ENCODE measurements around the gene UNC5B.
"Not testable (repeated sequence)": the region's sequence is repeated elsewhere in the genome, so short reads cannot be mapped to it uniquely, and the experiment has no call there.

UNC5B gene

GRCh38 chr10:71269301-71270288 is 57.2 kb downstream of the UNC5B start:
- DNase-seq, result no peak

- peak; percentile 4 for DNase-seq
Observed at GRCh38 chr10:71270301-71271220, 58.2 kb downstream of the UNC5B start.

GRCh38 chr10:71271662-71272055 is 59.3 kb downstream of the UNC5B start:
- no peak for DNase-seq

- no peak for DNase-seq
Observed at GRCh38 chr10:71272056-71272771, 59.8 kb downstream of the UNC5B start.

DNA sequence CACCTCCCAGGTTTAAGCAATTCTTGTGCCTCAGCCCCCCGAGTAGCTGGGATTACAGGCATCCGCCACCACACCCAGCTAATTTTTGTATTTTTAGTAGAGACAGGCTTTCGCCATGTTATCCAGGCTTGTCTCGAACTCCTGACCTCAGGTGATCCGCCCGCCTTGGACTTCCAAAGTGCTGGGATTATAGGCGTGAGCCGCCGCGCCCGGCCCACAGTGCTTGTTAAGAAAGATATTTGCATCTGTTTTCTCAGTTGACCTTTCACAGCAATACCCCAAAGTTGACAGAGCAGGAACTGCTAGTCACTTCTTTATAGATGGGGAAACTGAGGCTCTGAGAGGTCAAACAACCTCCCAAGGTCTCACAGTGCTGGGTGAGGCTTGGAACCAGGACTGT is 60.6 kb downstream of the UNC5B start:
- not testable (repeated sequence) for DNase-seq

GRCh38 chr10:71273506-71273905 is 61.1 kb downstream of the UNC5B start:
- no peak for DNase-seq

DNA sequence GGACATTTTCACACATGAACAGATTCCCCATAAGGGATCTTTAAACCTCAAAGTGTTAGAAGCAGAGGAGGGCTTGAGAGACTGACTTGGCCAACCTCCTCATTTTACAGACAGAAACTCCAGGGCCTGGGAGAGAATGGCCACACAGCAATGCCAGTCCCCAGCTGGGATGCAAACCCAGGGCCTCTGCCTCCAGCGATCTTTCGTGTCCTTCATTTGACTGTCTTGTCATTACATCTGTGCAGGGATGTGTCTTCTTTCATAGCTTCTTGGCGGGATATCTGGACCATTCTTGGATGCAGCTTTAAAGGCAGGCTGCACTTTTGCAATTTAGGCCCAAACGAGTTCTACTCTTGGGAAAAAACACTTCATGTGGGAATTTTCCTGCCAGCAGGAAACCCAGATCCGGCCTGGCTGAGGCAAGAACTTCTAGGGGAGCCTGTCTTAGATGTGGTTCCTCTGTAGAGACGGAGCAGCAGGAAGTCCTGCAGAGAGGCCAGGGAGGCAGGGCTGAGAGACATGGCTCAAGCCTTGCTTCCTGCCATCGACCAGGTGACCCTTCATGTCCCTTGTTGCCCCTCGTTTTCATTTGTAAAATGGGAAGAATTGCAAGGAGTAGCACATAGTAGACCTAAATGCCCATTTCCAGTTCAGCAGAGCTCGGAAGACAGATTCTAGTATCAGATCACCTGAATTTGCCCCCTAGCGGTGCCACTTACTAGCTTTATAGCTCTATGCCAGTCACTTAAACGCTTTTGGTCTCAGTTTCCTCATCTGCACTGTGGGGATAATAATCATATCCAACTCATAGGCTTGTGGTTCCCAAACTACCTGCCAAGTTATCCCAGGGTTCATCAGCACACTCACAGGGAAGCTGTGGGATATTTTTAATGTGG is 62.8 kb downstream of the UNC5B start:
- DNase-seq, result no peak

- DNase-seq, result no peak
Observed at GRCh38 chr10:71276873-71277272, 64.5 kb downstream of the UNC5B start.

- DNase-seq, result no peak
Observed at GRCh38 chr10:71277914-71278665, 65.7 kb downstream of the UNC5B start.

DNA sequence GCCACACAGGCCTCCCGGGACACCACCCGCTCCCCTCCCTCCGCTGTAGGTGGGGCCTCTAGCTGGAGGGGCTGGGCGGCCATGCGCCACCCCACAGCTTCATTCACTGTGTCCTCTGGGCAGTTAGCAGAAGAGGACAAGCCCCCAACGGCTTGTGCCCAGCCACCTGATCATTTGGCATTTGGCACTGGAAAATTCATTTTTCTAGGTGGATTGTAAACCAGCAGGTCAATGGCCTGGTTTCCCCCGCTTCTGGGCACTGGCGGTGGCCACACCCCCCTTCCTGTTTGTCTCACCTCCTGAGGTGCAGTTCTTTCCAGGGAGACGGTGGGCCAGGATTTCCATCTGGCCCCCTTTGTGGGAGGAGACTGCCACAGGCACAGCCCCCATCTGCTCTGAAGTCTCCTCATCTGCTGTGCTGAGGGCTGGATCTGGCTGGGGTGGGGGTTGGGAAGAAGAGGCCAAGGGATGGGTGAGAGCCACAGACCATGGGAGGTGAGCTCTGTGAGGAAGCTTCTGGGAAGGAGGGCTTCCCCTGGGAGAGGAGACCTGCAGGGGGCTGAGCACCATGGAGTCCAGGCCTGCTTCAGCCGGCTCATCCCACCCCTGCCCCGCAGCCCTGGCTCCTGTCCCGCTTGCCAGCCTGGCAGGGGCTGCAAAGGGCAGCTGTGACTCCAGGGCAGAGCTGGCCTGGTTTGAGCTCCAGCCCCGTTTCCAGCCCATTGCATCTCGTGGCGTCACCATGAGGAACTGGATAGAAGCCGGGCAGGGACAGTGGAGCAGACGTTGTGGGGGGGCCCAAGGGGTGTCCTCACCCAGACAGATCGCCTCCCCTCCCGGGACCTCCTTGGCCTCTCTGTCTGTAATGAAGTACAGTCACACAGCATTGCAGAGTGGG is 66.6 kb downstream of the UNC5B start:
- DNase-seq, result no peak

GRCh38 chr10:71279590-71280170 is 67.3 kb downstream of the UNC5B start:
- no peak for DNase-seq

GRCh38 chr10:71280216-71280615 is 67.8 kb downstream of the UNC5B start:
- DNase-seq, result no peak

DNA sequence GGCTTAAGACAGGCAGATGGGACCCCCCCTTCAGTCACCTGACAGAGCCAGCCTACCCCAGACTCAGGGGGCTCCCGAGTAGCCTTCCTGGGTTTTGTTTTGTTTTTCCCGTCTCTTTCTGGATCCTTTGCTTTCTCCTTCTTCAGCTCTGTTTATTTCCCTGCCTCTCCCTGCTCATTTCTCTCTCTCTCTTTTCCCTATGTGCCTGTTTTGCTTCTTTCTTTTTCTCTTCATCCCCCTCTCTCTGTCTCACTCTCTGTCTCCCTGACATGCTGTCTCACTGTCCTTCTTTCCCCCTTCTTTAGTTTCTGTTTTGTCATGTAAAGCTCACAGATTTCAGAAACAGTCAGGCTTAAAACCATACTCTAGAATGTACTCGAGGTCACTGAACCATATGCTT is 68.5 kb downstream of the UNC5B start:
- DNase-seq, result no peak

DNA sequence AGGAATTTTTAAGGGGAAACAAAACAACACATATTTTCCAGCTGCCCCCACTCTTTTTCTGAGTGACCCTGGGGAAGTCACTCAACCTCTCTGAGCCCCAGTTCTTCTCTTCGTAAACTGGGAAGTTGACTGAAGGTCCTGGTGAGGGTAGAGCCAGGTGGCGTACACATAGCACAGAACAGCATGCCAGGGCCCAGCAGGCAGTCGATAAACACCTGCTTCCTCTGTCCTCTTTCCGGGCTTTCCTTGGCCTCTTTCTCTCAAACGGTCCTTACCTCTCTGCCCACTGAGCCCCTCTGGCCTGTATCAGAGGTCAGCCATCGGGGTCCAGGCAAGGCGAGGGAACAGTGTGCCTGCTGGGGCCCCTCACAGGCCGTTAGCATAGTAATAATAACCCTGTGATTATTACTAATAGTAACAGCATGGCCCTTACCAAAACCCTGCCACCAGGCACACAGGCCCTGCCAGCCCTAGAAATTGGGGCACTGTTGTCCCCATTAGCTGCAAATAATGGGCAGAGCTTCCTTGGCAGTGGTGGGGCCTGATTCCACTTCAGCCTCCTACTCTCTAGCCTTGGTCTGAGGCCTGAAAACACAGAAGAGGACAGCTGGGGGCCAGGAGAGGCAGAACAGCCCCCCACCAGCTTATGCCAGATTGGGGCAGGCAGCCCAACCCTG is 69.4 kb downstream of the UNC5B start:
- no peak for DNase-seq

DNA sequence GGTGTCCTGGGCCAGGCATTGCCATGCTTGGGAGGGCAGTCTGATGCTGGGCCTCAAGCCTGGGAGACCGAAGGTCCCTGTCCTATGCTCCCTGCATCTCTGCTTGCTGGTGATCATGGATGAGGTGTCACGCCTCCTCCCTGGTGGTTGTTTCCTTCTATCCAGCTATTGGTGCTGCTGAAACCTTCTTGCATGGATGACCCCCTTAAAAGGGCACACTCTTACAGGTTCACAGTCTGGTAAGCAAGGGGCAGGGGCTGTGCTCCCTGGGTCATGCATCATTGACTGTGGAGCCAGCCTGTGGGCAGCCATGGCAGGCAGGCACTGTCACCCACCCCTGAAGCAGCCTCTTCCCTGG is 69.9 kb downstream of the UNC5B start:
- no peak for DNase-seq

DNA sequence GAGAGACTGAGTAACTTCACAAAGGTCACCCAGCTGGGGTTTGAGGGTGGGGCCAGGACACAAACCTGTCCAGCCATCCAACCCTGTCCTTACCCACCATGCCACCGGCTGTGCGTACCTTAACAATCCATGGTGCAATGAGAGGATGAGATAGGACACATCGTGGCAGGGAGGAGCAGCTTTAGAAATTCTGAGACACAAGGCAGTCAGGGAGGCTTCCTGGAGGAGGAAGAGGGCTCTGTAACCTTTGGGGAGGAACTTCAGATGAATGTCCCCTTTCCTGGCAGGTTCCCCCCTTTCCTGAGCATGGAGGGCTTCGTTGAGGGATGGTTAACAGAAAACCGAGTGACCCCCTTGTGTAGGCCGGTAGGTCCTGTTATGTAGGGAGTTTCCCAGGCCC is 71.0 kb downstream of the UNC5B start:
- DNase-seq, result no peak

DNA sequence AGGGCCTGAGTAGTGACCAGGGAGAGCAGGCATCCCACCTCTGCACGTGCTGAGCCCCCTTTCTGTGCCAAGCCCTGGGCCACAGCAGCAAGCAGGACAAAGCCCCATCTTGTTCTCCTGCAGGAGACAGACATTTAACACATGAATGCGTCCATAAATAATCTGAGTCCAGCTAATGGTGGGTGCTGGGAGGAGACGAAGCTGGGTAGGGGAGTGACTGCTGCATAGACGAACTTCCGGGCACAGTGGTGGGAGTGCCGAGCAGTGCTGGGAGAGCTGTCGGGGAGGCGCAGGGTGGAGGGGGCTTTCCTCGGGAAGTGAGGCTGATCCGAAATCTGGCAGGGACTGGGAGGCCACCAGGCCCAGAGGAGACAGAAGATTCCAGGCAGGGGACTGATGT is 71.5 kb downstream of the UNC5B start:
- no peak for DNase-seq

GRCh38 chr10:71284544-71285179 is 72.3 kb downstream of the UNC5B start:
- no peak for DNase-seq

DNA sequence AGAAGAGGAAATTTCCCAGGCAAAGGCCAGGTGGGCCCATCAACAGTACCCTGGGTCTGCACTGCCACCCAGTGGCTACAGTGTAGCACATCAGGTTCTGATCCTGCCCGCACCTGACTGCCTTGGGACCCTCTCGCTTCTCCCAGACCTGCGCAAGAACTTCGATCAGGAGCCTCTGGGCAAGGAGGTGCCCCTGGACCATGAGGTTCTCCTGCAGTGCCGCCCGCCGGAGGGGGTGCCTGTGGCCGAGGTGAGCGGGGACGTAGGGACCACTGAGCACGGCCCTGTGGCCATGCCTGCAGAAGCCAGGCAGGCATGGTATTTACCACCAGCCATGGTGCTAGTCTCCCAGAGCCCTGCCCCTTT is 72.8 kb downstream of the UNC5B start:
- DNase-seq, result no peak

Measured in GF-D8 (cell line).